Tibial nerve (tissue), 4 donors: Measurements from ENCODE around the gene TNKS1BP1. TPM values are rescaled to one million over a fixed set of nuclear protein-coding genes. Genes with fewer than 3 reads are reported as not detected.

Source experiments
- DNase-seq, 2 donors: peaks; one replicate each; pipeline ENCODE4 v3.0.0-alpha.2; 2019; ENCODE audit warnings: low spot score in 2 of 2
- H3K27ac ChIP-seq, 4 donors: fragments of 200-600 bp; sonication (generic) in 3 of 4; one replicate each; pipeline ENCODE4 v1.5.1; 2017 to 2019; ENCODE audit warnings: mild to moderate bottlenecking in 1 of 4
- H3K27me3 ChIP-seq, 2 donors: fragments of 200-600 bp; sonication (generic) in 1 of 2; one replicate each; pipeline versions ENCODE4 v1.5.1 to v1.6.0; 2017 to 2019
- H3K36me3 ChIP-seq, 3 donors: fragments of 200-600 bp; sonication (generic); one replicate each; pipeline ENCODE4 v1.5.1; 2018 to 2019
- H3K4me1 ChIP-seq, 4 donors: fragments of 200-600 bp; sonication (generic) in 3 of 4; one replicate each; pipeline ENCODE4 v1.5.1; 2017 to 2019
- H3K4me3 ChIP-seq, 4 donors: fragments of 200-600 bp; sonication (generic) in 3 of 4; one replicate each; pipeline ENCODE4 v1.5.1; 2017 to 2019; ENCODE audit warnings: mild to moderate bottlenecking in 1 of 4, moderate library complexity in 1 of 4
- H3K9me3 ChIP-seq, 4 donors: fragments of 200-600 bp; sonication (generic) in 3 of 4; one replicate each; pipeline ENCODE4 v1.5.1; 2017 to 2019
- CTCF ChIP-seq, 5 experiments: fragments of 200-600 bp in 3 of 5; fragments of 450-650 bp in 2 of 5; sonication (generic) in 3 of 5; IDR thresholded peaks; one replicate each; pipeline ENCODE4 v1.5.1; 2016 to 2019; ENCODE audit warnings: antibody characterized with exemption in 5 of 5, mild to moderate bottlenecking in 3 of 5, moderate library complexity in 2 of 5
- EP300 ChIP-seq, 2 donors: sonication (generic); formaldehyde crosslinking; IDR thresholded peaks; one replicate each; pipeline ENCODE4 v1.6.1; 2017; ENCODE audit warnings: antibody characterized with exemption in 2 of 2, mild to moderate bottlenecking in 1 of 2
- POLR2A ChIP-seq, 2 donors: fragments of 450-650 bp; IDR thresholded peaks; one replicate each; pipeline ENCODE4 v1.6.1; 2017; ENCODE audit warnings: antibody characterized with exemption in 2 of 2, mild to moderate bottlenecking in 2 of 2, moderate library complexity in 2 of 2
- WGBS, 2 donors: methylation state at CpG; one replicate each; pipeline ENCODE4 v1.1.5; 2018; 5-methylcytosine and 5-hydroxymethylcytosine counted together
- total RNA-seq, 4 donors: library from RNA; depleted of rRNA; stranded (reverse); fragments of >200 nt; gene quantifications; one replicate each; pipeline ENCODE4 v1.1.0, GENCODE V29; 2016

The TNKS1BP1 gene
- total RNA-seq, 4 donors from 2014 or later: 147 to 238 (median 204) TPM

GRCh38 chr11:57360991-57361390 lies 36.2 kb upstream of the TNKS1BP1 start:
- Histone ChIP-seq H3K9me3 (no peaks in the 10 kb centered on the region), H3K27me3 (no peaks in the 10 kb centered on the region), H3K27ac (no peak overlapping the region), H3K4me3 (no peak overlapping the region), H3K4me1 (peaks cover 0 to 12% (median 0%) of the 10 kb centered on the region in 4 donors), H3K36me3 (no peaks in the 10 kb centered on the region)
- no peak for TF ChIP-seq CTCF (IDR thresholded peaks at IDR 0.05)
- no peak for TF ChIP-seq EP300 (IDR thresholded peaks at IDR 0.05)
- no peak for TF ChIP-seq POLR2A (IDR thresholded peaks at IDR 0.05)
- DNase-seq: no peak
- WGBS, 2 donors: 87 to 89% methylated on average over 8 of the region's 8 CpGs

GRCh38 chr11:57359896-57360690 lies 35.3 kb upstream of the TNKS1BP1 start:
- no peaks in the 10 kb centered on the region for H3K9me3 ChIP-seq
- no peaks in the 10 kb centered on the region for H3K36me3 ChIP-seq
- WGBS, 2 donors: 82 to 86% methylated on average over 9 of the region's 9 CpGs
- no peak overlapping the region for H3K4me3 ChIP-seq
- peaks cover 0 to 12% (median 0%) of the 10 kb centered on the region in 4 donors for H3K4me1 ChIP-seq
- no peak for DNase-seq
- no peak for TF ChIP-seq CTCF (IDR thresholded peaks at IDR 0.05)
- no peak for TF ChIP-seq EP300 (IDR thresholded peaks at IDR 0.05)
- TF ChIP-seq POLR2A (IDR thresholded peaks at IDR 0.05): no peak
- no peak overlapping the region for H3K27ac ChIP-seq
- no peaks in the 10 kb centered on the region for H3K27me3 ChIP-seq

GRCh38 chr11:57359396-57359795 lies 34.6 kb upstream of the TNKS1BP1 start:
- Histone ChIP-seq H3K4me1 (peaks cover 0 to 12% (median 0%) of the 10 kb centered on the region in 4 donors), H3K9me3 (no peaks in the 10 kb centered on the region), H3K4me3 (no peak overlapping the region), H3K36me3 (no peaks in the 10 kb centered on the region), H3K27me3 (no peaks in the 10 kb centered on the region), H3K27ac (no peak overlapping the region)
- no peak for DNase-seq
- 86 to 97% methylated on average over 5 of the region's 5 CpGs for WGBS, 2 donors
- TF ChIP-seq CTCF (IDR thresholded peaks at IDR 0.05) (no peak), EP300 (IDR thresholded peaks at IDR 0.05) (no peak), POLR2A (IDR thresholded peaks at IDR 0.05) (no peak)

- Histone ChIP-seq H3K4me1 (peaks cover 0 to 12% (median 0%) of the 10 kb centered on the region in 4 donors), H3K9me3 (no peaks in the 10 kb centered on the region), H3K36me3 (no peaks in the 10 kb centered on the region), H3K4me3 (no peak overlapping the region), H3K27ac (no peak overlapping the region), H3K27me3 (no peaks in the 10 kb centered on the region)
- no peak for DNase-seq
- 61 to 78% methylated on average over 2 to 9 of the region's 9 CpGs for WGBS, 2 donors
- TF ChIP-seq POLR2A (IDR thresholded peaks at IDR 0.05): no peak
- TF ChIP-seq CTCF (IDR thresholded peaks at IDR 0.05): no peak
- no peak for TF ChIP-seq EP300 (IDR thresholded peaks at IDR 0.05)
Measured at GRCh38 chr11:57358991-57359390, 34.2 kb upstream of the TNKS1BP1 start.

GRCh38 chr11:57358543-57358961 lies 33.8 kb upstream of the TNKS1BP1 start:
- Histone ChIP-seq H3K4me1 (peaks cover 0 to 14% (median 0%) of the 10 kb centered on the region in 4 donors), H3K36me3 (no peaks in the 10 kb centered on the region), H3K27ac (no peak overlapping the region), H3K9me3 (no peaks in the 10 kb centered on the region), H3K4me3 (no peak overlapping the region), H3K27me3 (no peaks in the 10 kb centered on the region)
- no peak for DNase-seq
- 67% methylated on average over 9 of the region's 9 CpGs for WGBS, 2 donors
- TF ChIP-seq CTCF (IDR thresholded peaks at IDR 0.05) (no peak), EP300 (IDR thresholded peaks at IDR 0.05) (no peak), POLR2A (IDR thresholded peaks at IDR 0.05) (no peak)
